Ascending aorta (tissue), 2 donors: ENCODE measurements around the gene GARIN5B. TPM values are rescaled to one million over a fixed set of nuclear protein-coding genes. Genes with fewer than 3 reads are reported as not detected.
"Not testable (repeated sequence)": the region's sequence is repeated elsewhere in the genome, so short reads cannot be mapped to it uniquely, and the experiment has no call there.

Source experiments
- DNase-seq, 2 donors: peaks; one replicate each; pipeline ENCODE4 v3.0.0-alpha.2; 2019; ENCODE audit warnings: low spot score in 2 of 2
- H3K27ac ChIP-seq, 2 donors: fragments of 200-600 bp; sonication (generic); one replicate each; pipeline ENCODE4 v1.5.1; 2016 to 2017; ENCODE audit warnings: mild to moderate bottlenecking in 1 of 2
- H3K27me3 ChIP-seq: fragments of 200-600 bp; sonication (generic); one replicate; pipeline ENCODE4 v1.5.1; 2017
- H3K36me3 ChIP-seq, 2 donors: fragments of 200-600 bp; sonication (generic); one replicate each; pipeline ENCODE4 v1.5.1; 2016
- H3K4me1 ChIP-seq, 2 donors: fragments of 200-600 bp; sonication (generic); one replicate each; pipeline ENCODE4 v1.5.1; 2016 to 2017; ENCODE audit warnings: mild to moderate bottlenecking in 1 of 2
- H3K4me3 ChIP-seq, 2 donors: fragments of 200-600 bp; sonication (generic); one replicate each; pipeline ENCODE4 v1.5.1; 2016 to 2017; ENCODE audit warnings: mild to moderate bottlenecking in 1 of 2
- H3K9me3 ChIP-seq, 2 donors: fragments of 200-600 bp; sonication (generic); one replicate each; pipeline ENCODE4 v1.5.1; 2016
- CTCF ChIP-seq, 3 experiments: fragments of 200-600 bp in 2 of 3; fragments of 450-650 bp in 1 of 3; sonication (generic) in 2 of 3; IDR thresholded peaks; one replicate each; pipeline ENCODE4 v1.5.1; 2016 to 2019; ENCODE audit warnings: antibody characterized with exemption in 3 of 3, mild to moderate bottlenecking in 1 of 3, moderate library complexity in 1 of 3
- intact Hi-C: fragments of 100-400 bp; cut with DNase I; formaldehyde crosslinking; loops from one replicate; pipeline ENCODE4 v1.15.1; 2023
- total RNA-seq: library from RNA; depleted of rRNA; stranded (reverse); fragments of >200 nt; gene quantifications from one replicate; pipeline ENCODE4 v1.1.0, GENCODE V29; 2016

The GARIN5B gene
- total RNA-seq, 1 donor from 2014 or later = not detected

DNA sequence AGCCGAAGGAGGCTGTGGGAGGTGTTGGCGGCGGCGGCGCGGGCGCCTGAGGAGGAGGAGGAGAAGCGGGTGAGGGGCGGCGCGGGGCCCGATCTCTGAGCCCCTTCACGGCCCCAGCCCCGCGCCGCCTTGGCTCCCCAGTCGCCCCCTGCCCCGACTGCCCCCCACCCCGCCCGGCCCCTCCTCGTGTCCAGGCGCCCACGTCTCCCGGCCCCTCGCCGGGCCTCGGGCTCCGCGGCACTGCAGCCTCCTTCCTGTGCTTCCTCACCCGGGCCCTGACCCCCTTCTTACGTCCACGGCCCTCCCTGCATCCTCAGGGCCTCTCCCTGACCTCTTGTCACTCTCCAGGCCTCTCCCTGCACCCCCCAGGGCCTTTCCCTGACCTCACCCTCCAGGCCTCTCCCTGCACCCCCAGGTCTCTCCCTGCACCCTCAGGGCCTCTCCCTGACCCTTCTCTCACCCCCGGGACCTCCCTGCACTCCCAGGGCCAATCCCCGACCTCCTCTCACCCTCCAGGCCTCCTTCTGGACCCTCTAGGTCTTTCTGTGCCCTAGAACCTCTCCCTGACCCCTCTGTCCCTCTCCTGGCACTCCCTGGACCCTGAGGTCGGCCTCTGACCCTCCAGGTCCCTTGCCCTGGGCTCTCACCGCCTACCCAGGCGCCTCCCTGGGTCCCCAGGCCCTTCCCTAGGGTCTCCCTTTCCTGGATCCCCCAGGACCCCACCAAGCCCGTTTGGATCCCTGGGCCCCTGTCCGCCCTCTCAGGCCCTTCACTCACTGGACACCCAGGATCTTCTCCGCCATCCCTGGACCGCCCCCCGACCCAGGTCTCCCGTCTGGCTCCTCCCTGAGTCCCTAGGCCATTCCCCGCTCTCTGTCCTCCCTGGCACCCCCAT, 22.9 kb downstream of the GARIN5B start:
- peaks cover 12 to 13% of the 10 kb centered on the region in 2 donors for H3K36me3 ChIP-seq
- no peaks in the 10 kb centered on the region for H3K27me3 ChIP-seq
- H3K27ac ChIP-seq = peak overlapping the region; percentile 70 to 86
- no peaks in the 10 kb centered on the region for H3K9me3 ChIP-seq
- peak overlapping the region; percentile 82 to 84 for H3K4me3 ChIP-seq
- intact Hi-C loops = loop anchor here (1.0 to 5.0 kb wide), 9 partner anchors 39 to 259 kb away; partner anchors contain the start of genes FIZ1, HSPBP1, PPP1R12C and PPP6R1
- no peak for DNase-seq
- no peak for TF ChIP-seq CTCF (IDR thresholded peaks at IDR 0.05)
- H3K4me1 ChIP-seq = peaks cover 5 to 17% of the 10 kb centered on the region in 2 donors

DNA sequence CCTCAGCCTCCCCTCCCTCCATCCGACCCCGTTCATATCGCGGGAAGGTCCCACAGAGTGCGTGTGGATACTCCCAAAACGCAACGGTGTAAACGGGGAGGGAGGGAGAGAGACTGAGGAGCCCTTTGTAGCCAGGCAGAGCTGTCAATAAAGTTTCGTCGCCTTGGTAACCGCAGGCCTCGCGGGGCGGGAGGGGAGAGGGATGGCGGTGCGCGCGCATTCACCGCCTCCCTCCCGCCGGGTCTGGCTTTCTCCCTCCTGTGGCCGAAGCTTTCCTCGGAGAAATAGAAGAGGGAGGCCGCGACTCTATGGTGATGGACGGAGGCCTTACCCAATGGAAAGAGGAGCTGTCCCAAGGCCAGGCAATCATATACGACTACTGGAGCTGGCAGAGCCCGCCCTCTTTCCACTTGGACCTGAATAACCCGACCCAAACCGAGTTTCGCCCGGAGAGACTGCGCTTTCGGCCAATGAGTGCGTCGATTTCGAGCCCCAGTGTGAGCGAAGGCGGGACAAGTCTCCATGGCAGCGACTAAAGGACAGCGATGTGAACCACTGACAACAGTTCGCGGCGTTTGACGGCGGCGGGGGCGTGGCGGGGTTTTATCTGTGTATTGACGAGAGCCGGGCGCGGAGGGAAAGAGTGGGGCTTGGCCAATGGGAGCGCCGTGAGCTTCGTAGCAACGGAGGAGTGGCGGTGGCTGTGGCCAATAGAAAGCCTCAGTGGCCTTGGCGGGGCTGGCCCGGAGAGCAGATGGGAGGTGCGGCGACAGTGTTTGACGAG, 23.8 kb downstream of the GARIN5B start, which contains the start of gene KMT5C:
KMT5C (plus strand) TSS at position 772 of the 784 bp plus-strand sequence. CDS start 2,061 bp downstream, outside the sequence.
- Histone ChIP-seq H3K27me3 (no peaks in the 10 kb centered on the region), H3K4me1 (peaks cover 5 to 17% of the 10 kb centered on the region in 2 donors), H3K27ac (peak within 1 kb of the TSS; percentile 72 to 89), H3K9me3 (no peaks in the 10 kb centered on the region), H3K36me3 (peaks cover 12 to 13% of the 10 kb centered on the region in 2 donors), H3K4me3 (peak within 1 kb of the TSS; percentile 82 to 84)
- intact Hi-C loops = loop anchor here (1.0 to 5.0 kb wide), 9 partner anchors 38 to 260 kb away; partner anchors contain the start of genes FIZ1, HSPBP1, PPP1R12C and PPP6R1
- TF ChIP-seq CTCF (IDR thresholded peaks at IDR 0.05) = peak; percentile 33 to 50 (median 47)
- DNase-seq = peak; percentile 100

GRCh38 chr19:55336101-55336500, 27.0 kb downstream of the GARIN5B start:
- Histone ChIP-seq H3K36me3 (no peaks in the 10 kb centered on the region), H3K9me3 (no peaks in the 10 kb centered on the region), H3K27me3 (no peaks in the 10 kb centered on the region), H3K27ac (no peak overlapping the region), H3K4me1 (peaks cover 5 to 11% of the 10 kb centered on the region in 2 donors), H3K4me3 (no peak overlapping the region)
- no peak for TF ChIP-seq CTCF (IDR thresholded peaks at IDR 0.05)
- intact Hi-C loops = loop anchor here (5.0 kb wide), 1 partner anchor 141 kb away; the partner anchor contains the start of gene ZNF628
- no peak for DNase-seq

GRCh38 chr19:55333870-55334269, 29.2 kb downstream of the GARIN5B start:
- no peak overlapping the region for H3K4me3 ChIP-seq
- no peak overlapping the region for H3K27ac ChIP-seq
- no peaks in the 10 kb centered on the region for H3K9me3 ChIP-seq
- no peak for TF ChIP-seq CTCF (IDR thresholded peaks at IDR 0.05)
- DNase-seq = no peak
- H3K27me3 ChIP-seq = no peaks in the 10 kb centered on the region
- H3K4me1 ChIP-seq = no peaks in the 10 kb centered on the region
- H3K36me3 ChIP-seq = no peaks in the 10 kb centered on the region
- intact Hi-C loops = no loop called here

- not testable (repeated sequence) for H3K27me3 ChIP-seq, DNase-seq
These were observed 33.3 kb downstream of the GARIN5B start for GRCh38 chr19:55329791-55330190.

GRCh38 chr19:55328774-55329318, 34.2 kb downstream of the GARIN5B start:
- H3K4me3 ChIP-seq, H3K36me3 ChIP-seq, H3K4me1 ChIP-seq, DNase-seq, H3K27ac ChIP-seq, H3K27me3 ChIP-seq, intact Hi-C loops, H3K9me3 ChIP-seq: not testable (repeated sequence)

More at GRCh38 chr19:55329791-55330190, 33.3 kb downstream of the GARIN5B start:
- H3K4me1 ChIP-seq, H3K27ac ChIP-seq, H3K4me3 ChIP-seq, H3K9me3 ChIP-seq, H3K36me3 ChIP-seq, intact Hi-C loops: not testable (repeated sequence)
